Stimulated activated CD8-positive, alpha-beta memory T cell treated with anti-CD3 and anti-CD28 coated beads, Interleukin-4, amount 100 ng/mL, for 48 hours (primary cell): ENCODE data around the gene NR1I2.

Experiments used
- DNase-seq: peaks from one replicate; pipeline ENCODE4 v3.0.0-alpha.2; 2020

The NR1I2 gene

GRCh38 chr3:119825820-119826219 lies 43.9 kb downstream of the NR1I2 start:
- DNase-seq = no peak

DNA sequence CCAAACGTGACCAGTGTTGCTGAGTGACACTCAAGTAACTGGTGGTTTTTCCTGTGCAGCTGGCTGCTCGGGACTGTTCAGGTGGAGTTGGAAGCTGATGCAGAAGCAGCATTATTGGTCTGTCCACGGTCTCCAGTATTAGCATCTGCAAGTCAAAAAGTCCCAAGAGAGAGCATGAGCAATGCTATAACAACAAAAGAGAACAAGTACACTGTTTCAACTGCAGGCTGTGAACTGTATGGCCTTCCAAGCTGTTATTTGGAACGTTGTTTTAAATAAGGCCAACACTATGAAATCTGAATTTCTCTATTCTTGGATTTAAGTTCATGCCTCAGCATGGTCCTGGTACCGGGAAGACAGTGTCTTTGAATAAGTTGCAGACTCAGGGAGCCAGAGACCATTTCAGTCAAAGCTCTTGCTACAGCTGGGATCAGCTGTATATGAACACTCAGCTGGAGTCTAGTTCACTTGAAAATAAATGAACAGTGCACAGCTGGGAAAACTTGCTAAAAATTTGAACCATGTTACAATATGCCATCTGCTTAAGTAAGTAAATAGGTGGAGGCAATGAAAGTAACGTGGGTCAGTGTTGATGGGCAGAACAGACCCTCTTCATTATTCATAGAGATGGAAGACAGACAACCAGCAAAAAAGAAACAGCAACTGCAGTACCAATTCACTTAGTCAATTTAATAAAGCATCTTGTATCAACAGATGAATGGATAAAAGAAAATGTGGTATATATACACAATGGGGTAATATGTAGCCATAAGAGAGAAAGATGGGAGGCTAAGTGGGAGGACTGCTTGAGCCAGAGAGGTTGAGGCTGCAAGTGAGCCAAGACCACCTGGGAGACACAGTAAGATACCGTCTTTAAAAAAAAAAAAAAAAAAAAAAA lies 45.1 kb downstream of the NR1I2 start:
- no peak for DNase-seq

GRCh38 chr3:119829420-119829819 lies 47.5 kb downstream of the NR1I2 start:
- no peak for DNase-seq

DNA sequence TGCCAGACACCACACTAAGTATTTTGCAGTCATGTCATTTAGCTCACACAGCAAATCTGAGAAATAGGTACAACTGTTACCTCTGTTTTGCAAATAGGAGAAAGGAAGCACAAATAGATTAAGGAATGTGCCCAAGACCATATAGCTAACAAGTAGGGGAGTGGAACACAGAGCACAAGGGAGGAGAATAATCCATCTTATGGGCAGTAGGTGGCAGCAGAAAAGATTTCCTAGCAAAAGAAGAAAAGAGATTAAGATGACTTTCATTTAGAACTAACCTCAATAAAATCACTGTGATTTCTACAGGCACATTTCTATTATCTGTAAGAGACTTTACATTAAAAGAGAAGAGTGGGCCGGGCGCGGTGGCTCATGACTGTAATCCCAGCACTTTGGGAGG lies 49.1 kb downstream of the NR1I2 start:
- no peak for DNase-seq

DNA sequence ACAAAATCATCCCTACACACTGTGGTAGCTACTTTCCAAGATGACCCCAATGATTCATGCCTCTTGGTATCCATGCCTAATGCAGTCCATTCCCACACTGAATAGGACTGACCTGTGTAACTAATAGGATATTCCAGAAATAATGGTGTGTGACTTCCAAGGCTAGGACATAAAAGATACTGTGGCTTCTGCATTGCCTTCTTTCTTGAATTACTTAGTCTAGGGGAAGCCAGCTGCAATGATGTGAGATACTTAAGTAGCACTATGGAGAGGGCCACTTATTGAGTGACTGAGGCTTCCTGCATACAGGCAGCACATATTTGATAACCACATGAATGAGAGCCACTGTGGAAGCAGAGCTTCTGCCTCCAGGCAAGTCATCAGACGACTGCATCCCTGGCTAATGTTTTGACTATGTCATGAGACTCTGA lies 50.1 kb downstream of the NR1I2 start:
- no peak for DNase-seq

DNA sequence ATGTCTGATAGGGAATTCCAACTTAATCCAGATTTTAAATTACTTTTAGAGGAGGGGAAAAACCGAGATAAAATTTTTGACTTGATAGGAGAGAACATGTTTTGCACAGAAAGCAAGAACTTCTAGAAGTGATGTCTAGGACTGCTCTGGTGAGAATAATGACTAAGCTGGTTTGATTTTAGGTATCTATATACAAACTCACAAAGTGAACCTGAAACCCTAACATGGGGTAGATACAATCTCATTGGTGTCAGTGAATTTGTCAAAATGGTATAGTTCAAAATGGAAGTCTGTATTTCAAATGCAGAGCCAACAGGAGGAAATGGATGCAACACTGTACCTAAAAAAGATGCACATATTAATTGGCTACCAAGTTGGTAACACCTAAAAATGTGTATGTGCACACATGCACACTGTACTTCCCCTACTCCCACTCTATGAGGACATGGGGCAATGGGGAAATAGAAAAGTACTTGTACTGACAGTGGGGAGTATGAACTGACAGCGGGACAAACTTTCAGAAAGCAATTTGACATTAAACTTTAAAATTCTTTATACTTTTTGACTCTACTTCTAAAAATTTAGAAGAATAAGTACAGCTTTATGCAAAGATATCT lies 53.0 kb downstream of the NR1I2 start:
- DNase-seq = no peak

DNA sequence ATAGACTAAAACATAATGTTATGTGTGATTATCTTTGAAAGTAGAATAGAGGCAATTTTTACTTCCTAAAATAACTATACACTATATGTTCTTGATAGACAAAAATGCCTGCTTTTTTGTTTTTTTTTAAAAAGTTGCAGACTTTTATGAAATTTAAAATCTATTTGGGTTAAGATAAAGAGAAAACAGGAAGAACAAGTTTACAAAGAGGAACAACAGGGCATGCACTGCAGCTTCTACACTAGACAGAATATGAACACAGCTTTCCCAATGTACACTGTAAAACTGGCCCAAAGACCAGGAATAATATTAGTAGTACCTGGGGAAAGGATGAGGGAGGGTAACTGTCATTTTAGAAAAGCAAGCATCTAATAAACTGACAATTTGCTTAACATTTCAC lies 53.7 kb downstream of the NR1I2 start:
- DNase-seq = no peak

DNA sequence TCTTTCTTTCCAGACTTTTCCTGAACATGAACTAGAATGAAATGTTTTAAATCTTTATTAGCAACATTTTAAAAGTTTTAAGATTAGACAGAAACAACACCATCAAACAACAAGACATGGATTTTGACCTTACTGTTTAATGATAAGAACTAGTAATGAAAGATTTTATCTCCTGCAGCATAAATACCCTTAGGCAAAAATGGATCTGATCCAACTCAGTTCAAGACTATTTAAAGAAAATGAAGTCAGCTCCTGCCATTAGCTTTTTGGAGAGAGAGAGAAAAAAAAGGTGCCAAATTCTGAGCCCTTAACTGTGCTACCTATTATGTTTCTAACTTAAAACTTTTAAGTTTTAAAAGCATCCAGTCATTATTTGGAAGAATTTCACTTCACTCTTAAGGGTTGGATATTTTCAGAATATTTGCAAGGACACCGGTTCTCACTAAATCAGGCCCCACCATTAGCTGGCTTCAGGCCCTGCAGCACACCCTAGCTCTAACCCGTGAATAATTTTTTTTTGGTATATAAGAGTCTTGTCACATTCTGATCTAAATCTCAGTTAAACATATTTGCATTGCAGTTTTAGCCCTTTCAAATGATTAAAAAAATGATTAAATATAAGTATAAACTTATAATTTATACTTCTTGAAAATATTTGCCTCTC lies 60.0 kb downstream of the NR1I2 start:
- DNase-seq = no peak

GRCh38 chr3:119849126-119849525 lies 67.2 kb downstream of the NR1I2 start:
- no peak for DNase-seq

DNA sequence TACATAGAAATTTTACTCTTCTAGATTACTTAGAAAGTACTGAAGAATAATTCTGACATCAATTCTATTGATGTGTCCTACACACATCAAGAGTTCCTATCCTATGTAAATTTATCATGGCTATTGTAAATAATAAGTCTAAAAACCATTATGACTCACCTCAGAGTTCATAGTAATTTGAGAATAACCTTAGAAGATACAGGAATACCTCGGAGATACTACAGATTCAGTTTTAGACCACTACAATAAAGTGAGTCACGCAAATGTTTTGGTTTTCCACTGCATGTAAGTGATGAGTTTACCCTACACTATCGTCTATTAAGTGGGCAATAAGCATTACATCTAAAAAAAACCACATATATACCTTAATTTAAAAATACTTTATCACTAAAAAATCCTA lies 74.8 kb downstream of the NR1I2 start:
- no peak for DNase-seq

DNA sequence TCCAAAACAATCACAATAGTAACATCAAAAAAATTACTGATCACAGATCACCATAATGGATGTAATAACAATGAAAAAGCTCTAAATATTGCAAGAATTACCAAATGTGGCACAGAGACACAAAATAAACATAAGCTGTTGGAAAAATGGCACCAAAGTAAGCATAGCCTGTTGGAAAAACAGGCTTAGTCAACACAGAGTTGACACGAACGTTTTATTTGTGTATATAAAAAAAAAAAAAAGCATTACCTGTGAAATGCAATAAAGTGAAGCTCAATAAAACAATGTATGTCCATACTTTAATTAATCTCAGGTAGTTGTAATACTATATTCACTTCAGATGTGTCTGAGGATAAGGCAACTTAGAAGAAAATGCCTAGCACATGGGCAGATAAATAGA lies 77.1 kb downstream of the NR1I2 start:
- DNase-seq = no peak

- no peak for DNase-seq
Measured at GRCh38 chr3:119859728-119860127, 77.8 kb downstream of the NR1I2 start.

- DNase-seq = no peak
Measured at GRCh38 chr3:119861681-119862080, 79.8 kb downstream of the NR1I2 start.

DNA sequence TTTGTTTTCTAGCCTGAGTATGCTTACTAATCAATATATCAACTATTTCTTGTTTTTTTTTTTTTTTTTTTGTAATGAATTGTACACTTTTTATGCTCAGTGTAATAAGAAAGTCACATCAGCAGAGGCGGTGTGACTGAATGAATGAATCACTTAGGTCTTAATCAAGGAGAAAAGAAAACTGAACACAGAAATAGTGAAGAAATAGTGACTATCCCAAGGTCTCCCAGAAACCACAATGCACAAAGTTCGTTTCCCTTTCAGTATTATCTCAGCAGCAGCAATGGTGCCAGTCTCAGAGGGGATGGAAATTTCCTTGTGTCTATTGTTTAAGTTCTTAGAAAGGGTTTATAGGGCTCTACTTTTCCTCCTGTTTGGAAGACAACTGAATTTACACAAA lies 80.7 kb downstream of the NR1I2 start:
- DNase-seq = no peak

- no peak for DNase-seq
Measured at GRCh38 chr3:119864476-119864875, 82.6 kb downstream of the NR1I2 start.
